NCI-H774 (cell line): ENCODE results near the gene PDE4B.

Experiments used
- DNase-seq: peaks from one replicate; lab custom pipeline; 2025; lab: John Stamatoyannopoulos, UW

PDE4B gene

DNA sequence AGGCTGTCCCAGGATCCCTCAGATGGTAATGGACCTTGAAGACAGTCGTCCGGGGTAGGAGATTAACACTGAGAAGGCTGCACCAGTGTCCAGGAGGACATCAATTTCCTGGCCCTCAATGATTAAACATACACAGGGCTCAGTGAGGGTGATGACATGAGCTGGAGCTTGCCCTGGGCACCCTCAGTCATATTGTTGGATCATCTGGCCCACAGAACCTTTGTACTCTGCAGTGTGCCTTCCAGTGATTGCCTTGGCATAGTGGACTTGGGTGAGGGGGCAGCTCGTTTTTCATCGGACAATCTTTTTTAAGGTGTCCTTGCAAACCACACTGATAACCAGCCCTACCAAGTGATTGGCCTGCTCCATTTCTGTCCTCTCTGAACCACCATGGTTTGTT lies 630.1 kb downstream of the PDE4B start:
- DNase-seq = no peak
